GM19467 (cell line): ENCODE data around the gene C11orf52.
"Not testable (repeated sequence)": the region's sequence is repeated elsewhere in the genome, so short reads cannot be mapped to it uniquely, and the experiment has no call there.

ENCODE experiments used
- ATAC-seq: cut with Tn5 transposase; IDR thresholded peaks from one replicate; pipeline ENCODE4 v1.9.1; 2021; ENCODE audit warnings: mild to moderate bottlenecking, moderate library complexity; ENCODE audit not compliant: unreplicated experiment

The C11orf52 gene, protein sequence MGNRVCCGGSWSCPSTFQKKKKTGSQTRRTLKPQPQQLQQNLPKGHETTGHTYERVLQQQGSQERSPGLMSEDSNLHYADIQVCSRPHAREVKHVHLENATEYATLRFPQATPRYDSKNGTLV

GRCh38 chr11:111918390-111919256 lies at the start of gene C11orf52:
TSS of gene C11orf52 (plus strand) at chr11:111918913. CDS start at chr11:111918973, 60 bp downstream.
- ATAC-seq, result no peak

DNA sequence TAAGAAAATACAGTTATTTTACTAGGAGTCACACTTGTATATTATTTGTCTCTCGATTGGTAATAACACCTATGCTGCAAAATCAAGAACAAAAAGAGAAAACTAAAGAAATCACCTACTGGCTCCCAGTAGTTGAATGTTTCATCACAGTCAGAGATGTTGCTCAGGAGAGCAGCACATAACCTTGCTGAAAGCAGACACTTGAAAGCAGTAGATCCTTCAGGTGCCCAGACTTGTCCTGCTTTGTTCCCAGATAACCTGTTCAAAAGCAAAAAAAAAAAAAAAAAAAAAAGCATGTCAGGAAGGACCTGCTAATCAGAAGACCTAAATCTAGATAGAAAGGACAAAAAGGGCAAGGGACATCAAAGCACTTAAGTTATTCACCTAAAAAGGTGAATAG lies 48.6 kb upstream of the C11orf52 start:
- ATAC-seq, result no peak

GRCh38 chr11:111870522-111870885 lies 48.2 kb upstream of the C11orf52 start:
- ATAC-seq, result no peak

DNA sequence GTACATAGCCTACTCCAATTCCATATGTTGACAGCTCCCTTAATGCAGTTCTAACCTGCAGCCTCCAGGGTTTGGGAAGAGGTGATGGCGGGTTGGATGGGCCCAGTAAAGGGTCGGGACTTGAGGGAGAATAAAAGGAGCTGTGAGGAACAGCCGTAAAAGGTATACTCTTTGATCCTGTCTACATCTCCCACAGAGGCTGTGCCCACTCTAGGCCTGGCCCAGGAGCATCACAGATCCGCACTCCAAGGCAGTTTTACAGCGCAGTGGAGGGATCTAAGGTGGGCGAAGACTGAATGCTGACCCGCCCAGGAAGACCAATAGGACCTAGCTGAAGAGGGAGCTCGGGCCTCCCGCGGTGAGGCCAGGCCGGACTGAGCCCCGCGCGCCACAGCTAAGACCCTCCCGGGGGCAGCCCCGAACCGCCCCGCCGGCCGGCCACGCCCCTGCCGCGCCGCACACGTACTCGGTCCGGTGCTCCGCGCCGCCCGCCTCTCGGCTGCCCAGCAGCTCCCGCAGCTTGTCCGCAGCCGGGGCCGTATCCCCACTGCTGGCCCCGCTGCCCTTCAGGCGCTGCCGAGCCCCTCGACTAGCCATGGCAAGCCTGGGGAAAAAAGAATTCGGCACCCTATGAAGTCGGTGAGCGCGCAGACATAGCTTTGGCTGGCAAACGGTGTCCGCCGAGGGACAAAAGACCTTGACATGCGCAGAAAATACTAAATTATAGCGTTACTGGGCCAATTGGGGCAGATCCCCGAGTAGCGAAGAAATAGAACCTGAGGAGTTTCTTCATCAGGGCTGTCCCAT lies 47.6 kb upstream of the C11orf52 start, which contains the start of gene ALG9:
Gene ALG9 (minus strand): TSS at position 696 of the 807 bp plus-strand sequence. CDS start 99 bp downstream, at position 597.
- ATAC-seq, result peak; percentile 73

DNA sequence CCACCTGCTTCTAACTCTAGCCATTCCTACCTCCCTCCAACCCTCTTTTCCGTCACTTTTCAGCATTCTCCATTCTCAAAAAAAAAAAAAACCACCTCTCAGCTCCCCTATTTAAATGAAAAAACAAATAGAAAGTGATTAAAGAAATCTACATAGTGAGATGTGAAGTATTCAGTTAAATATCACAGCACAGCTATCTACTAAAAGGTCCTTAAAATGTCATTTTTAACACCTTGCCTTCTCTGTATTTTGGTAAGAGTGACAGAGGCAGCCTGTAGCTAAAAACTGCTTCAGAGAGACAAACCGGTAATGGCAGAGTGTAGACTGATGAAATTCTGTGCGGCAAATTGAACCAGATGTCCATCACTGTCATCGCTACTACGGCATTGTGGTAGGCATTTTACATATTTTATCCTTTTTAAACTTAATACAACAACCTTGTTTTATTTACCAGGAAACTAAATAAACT lies 47.0 kb upstream of the C11orf52 start:
- ATAC-seq, result no peak

DNA sequence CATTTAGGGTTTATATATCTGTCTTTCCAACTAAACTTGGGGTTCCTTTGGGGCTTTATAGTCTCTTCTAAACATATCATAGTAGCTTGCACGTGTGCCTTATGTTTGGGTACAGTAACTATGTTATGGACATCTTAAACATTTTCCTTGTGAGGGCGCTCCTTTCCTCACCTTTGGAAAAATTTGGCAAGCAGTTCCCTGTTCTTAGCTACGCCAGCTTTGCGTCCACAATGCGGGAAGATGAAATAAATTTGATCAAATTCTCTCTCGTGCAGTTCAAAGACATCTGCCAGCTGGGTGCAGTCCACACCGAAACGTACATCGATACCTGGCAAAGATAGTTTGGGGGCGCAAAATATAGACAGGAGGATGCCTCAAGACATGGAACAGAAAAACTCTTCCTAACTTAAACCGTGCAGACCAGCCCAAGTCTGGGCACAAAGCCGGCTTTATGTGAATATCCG lies 40.3 kb upstream of the C11orf52 start:
- ATAC-seq, result peak; percentile 15

DNA sequence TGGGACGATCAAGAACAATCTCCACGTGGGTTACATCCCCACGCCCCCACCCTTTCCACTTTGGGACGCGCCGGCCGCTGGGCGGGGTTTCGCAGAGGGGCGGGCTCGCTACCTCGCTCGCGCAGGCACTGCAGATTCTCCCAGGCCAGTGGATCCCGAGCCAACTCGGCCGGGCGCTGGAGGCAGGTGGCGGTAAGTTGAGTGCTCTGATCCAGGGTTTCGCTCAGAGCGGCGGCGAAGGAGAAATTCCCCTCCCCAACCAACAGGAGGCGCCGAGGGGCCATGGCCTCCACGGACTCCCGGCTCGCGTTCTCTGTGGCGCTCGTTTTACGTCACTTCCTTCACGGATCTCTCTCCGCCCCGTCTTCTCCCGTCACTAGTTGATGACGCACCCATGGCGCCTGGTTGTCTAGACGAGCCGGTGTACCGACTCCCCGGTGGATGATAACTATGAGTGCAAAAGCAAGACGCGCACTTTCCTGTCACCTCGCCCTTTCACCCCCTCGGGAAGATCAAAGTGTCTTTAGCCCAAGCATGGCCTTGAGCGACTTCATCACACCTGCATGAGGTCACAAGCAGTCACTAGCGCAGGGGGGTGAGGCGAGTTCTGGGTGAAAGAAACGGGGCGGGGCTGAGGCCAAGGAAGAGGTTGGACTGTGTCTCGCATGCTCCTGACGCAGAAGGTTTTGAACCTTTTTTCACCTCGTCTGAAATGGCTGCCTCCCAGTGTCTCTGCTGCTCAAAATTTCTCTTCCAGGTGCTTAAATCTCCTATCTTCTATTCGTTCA lies 39.7 kb upstream of the C11orf52 start, which contains the start of the genes CFAP68 and FDXACB1:
Gene CFAP68 (plus strand): TSS at position 693 of the 788 bp plus-strand sequence. CDS start 20 bp downstream, at position 713.
Gene FDXACB1 (minus strand): TSS at position 317 of the 788 bp plus-strand sequence. CDS start 33 bp downstream, at position 284.
- ATAC-seq, result peak; percentile 88

- ATAC-seq, result peak; percentile 1
These were observed 39.1 kb upstream of the C11orf52 start for GRCh38 chr11:111879637-111879960.

DNA sequence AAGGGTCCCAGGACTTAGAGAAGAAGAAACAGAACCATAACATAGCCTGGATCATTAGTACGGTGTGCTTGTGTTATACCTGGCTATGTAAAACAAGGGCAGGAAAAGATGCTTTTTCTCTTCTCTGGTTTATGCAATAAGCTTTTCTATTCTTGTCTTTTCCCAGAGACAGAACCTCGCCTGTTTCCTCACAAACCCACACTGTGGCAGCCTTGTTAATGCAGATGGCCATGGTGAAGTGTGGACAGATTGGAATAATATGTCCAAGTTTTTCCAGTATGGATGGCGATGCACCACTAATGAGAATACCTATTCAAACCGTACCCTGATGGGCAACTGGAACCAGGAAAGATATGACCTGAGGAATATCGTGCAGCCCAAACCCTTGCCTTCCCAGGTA lies 36.5 kb upstream of the C11orf52 start:
- no peak for ATAC-seq

GRCh38 chr11:111885053-111885452 lies 33.7 kb upstream of the C11orf52 start:
- ATAC-seq, result not testable (repeated sequence)

GRCh38 chr11:111886032-111886431 lies 32.7 kb upstream of the C11orf52 start:
- ATAC-seq, result no peak

DNA sequence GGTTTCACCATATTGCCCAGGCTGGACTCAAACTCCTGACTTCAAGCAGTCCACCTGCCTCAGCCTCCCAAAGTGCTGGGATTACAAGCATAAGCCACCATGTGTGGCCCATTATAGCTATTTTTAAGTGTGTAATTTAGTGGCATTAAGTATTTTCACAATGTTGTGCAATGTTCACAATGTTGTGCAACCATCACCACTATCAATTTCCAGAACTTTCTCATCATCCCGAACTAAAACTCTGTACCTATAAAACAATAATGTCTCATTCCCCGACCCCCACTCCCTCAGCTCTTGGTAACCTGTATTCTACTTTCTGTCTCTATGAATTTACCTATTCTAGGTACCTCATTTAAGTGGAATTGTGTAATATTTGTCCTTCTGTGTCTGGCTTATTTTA lies 31.9 kb upstream of the C11orf52 start:
- ATAC-seq, result no peak

DNA sequence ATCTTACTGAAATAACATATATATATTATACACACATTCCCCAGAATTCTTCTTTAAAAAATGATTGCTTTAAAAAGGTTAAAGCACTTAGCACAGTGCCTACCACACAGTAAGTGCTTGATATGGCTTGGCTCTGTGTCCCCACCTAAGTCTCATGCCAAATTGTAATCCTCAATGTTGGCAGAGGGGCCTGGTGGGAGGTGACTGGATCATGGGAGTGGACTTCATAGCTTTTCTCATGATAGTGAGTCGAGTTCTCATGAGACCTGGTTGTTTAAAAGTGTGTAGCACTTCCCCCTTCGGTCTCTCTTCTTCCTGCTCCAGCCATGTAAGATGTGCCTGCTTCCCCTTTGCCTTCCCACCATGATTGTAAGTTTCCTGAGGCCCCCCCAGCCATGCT lies 13.3 kb upstream of the C11orf52 start:
- no peak for ATAC-seq

- no peak for ATAC-seq
These were observed 12.0 kb upstream of the C11orf52 start for GRCh38 chr11:111906680-111907079.

DNA sequence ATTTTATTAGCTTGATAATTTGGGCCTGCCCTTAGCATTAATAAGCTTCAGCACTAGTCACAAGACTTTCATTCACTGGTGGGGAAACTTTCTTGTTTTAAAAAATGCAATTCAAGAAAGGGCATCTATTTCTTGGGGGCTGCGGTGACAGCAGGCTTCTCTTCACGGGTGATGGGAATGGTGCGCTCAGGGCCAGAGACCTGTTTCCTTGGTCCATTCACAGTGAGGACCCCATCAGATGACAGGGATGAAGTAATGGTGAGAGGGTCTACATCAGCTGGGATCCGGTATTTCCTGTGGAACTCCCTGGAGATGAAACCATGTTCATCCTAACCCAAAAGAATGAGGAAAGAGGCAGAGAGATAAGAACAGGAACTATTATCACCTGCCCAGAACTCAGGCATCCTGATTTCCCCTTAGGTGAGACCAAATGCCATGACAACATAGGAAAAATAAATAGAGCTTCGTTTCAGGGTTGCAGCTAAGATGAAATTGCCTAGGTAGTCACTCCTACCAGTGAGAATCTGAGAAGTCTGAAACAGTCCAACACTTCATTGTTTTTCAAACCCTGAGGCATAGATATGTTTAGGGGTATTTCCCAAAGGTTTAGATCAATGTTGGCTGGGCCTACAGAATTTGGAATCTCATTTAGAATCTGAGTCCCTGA lies 9.9 kb upstream of the C11orf52 start:
- no peak for ATAC-seq

- ATAC-seq, result no peak
These were observed 9.3 kb upstream of the C11orf52 start for GRCh38 chr11:111909378-111909777.

DNA sequence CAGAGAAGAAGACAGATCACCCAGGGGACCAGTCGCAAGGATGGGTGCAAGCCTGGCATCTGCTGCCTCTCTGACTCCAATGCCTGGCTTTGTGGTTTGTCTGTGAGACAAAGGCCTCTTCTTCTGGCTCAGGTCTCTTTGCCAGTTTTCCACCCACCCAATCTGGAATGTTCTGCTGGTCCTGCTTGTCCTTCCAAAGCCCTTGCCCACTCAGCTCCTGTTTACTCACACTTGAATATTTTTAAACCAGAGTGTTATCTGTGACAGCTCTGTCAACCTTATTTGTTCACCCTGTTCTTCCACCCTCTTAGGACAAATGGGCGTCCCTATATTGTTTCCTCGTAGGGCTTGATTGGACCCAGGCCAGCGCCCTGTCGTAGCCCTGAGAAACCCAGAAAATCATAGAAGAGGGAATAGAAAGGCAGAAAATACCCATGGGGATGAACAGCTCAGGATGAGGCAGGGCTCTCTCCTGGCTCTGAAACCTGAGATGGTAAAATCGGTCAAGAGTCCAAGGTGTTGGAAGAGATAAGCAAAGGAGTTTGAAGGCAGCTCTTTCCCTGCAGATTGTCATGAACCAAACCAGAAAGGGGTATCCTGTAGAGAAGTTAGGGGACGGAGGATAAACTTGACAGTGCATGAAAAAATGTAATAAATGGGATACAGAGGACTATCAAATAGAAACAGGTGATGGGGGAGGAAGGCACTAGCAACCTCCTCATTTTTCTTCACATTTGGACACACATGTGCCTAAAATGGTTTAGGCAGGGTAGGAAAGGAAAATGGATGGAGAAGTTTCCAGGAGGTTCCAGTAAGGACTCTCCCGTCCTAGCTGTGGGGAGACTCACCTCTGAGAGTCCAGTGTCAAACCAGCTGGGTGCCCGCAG lies 7.8 kb upstream of the C11orf52 start:
- no peak for ATAC-seq

GRCh38 chr11:111911563-111912401 lies 6.9 kb upstream of the C11orf52 start, which contains the start of gene CRYAB:
TSS of gene CRYAB (minus strand) at chr11:111911770. CDS start at chr11:111911724, 46 bp downstream.
- no peak for ATAC-seq
